H1 (cell line): ENCODE results near the gene YPEL2. TPM values are rescaled to one million over a fixed set of nuclear protein-coding genes. Genes with fewer than 3 reads are reported as not detected.

ENCODE experiments used
- CTCF ChIA-PET: fragments of 300-600 bp; sonication (Branson Sonifier 250); formaldehyde crosslinking; loops from one replicate; lab custom pipeline; 2021; ENCODE audit not compliant: partially characterized antibody; lab: Charles Lee
- POLR2A ChIA-PET: fragments of 300-600 bp; sonication (Branson Sonifier 250); formaldehyde crosslinking; loops from one replicate; lab custom pipeline; 2021; ENCODE audit warnings: inconsistent platforms; ENCODE audit not compliant: partially characterized antibody; lab: Charles Lee
- DNase-seq, 2 experiments: peaks; one replicate each; pipeline versions ENCODE4 v3.0.0 to v3.0.0-alpha.2; 2010 to 2022; ENCODE audit warnings: low spot score in 2 of 2, low read depth in 1 of 2, mixed read lengths in 1 of 2
- FAIRE-seq: peaks from 2 replicates; lab custom pipeline; 2011; peaks lifted over from hg19 to GRCh38; lab: Jason Lieb, UNC
- H2AFZ ChIP-seq: 2 replicates; pipeline ENCODE4 v1.8.1; 2012; ENCODE audit warnings: low read length, inconsistent platforms
- H2AK5ac ChIP-seq: 2 replicates; pipeline ENCODE4 v1.6.1; 2013; ENCODE audit warnings: low read depth, low read length
- H2BK120ac ChIP-seq: replicated peaks from 2 replicates; pipeline ENCODE3; 2013; ENCODE audit warnings: low read depth, low read length, inconsistent platforms
- H2BK12ac ChIP-seq: 2 replicates; pipeline ENCODE4 v1.6.1; 2013; ENCODE audit warnings: low read depth, low read length
- H2BK15ac ChIP-seq: 2 replicates; pipeline ENCODE4 v1.6.1; 2013; ENCODE audit warnings: low read length
- H2BK20ac ChIP-seq: 2 replicates; pipeline ENCODE4 v1.6.1; 2013; ENCODE audit warnings: low read length
- H2BK5ac ChIP-seq: 2 replicates; pipeline ENCODE4 v1.6.1; 2013; ENCODE audit warnings: low read depth, low read length
- H3K14ac ChIP-seq: 2 replicates; pipeline ENCODE4 v1.6.1; 2013; ENCODE audit warnings: inconsistent platforms; ENCODE audit not compliant: insufficient read length
- H3K18ac ChIP-seq: 2 replicates; pipeline ENCODE4 v1.6.1; 2013; ENCODE audit warnings: low read length; ENCODE audit errors: extremely low read depth
- H3K23ac ChIP-seq: 2 replicates; pipeline ENCODE4 v1.6.1; 2013; ENCODE audit warnings: inconsistent platforms; ENCODE audit not compliant: insufficient read length
- H3K23me2 ChIP-seq: 2 replicates; pipeline ENCODE4 v1.6.1; 2013; ENCODE audit warnings: low read depth, low read length
- H3K27ac ChIP-seq: 2 replicates; pipeline ENCODE4 v1.6.1; 2011; ENCODE audit warnings: low read depth, low read length, inconsistent platforms
- H3K27me3 ChIP-seq, 4 experiments: replicated peaks in 1 of 4; 1 replicate in 1 of 4; 2 replicates in 3 of 4; pipeline versions ENCODE4 v1.6.1 to v1.8.1; 2011 to 2013; ENCODE audit warnings: low read length in 3 of 4, mild to moderate bottlenecking in 3 of 4, inconsistent platforms in 2 of 4, mixed read lengths in 2 of 4, moderate library complexity in 1 of 4; ENCODE audit not compliant: control insufficient read depth in 3 of 4, insufficient read depth in 3 of 4; ENCODE audit errors: extremely low read depth in 1 of 4
- H3K36me3 ChIP-seq, 4 experiments: 2 replicates each; pipeline versions ENCODE4 v1.6.1 to v1.8.1; 2011 to 2013; ENCODE audit warnings: mild to moderate bottlenecking in 4 of 4, low read length in 3 of 4, moderate library complexity in 2 of 4, control low read depth in 1 of 4, inconsistent platforms in 1 of 4; ENCODE audit not compliant: insufficient read depth in 4 of 4, control insufficient read depth in 2 of 4
- H3K4ac ChIP-seq: replicated peaks from 2 replicates; pipeline ENCODE3; 2013; ENCODE audit warnings: low read length, low read depth, mixed read lengths, inconsistent platforms; ENCODE audit not compliant: insufficient read length
- H3K4me1 ChIP-seq, 4 experiments: replicated peaks in 1 of 4; 1 replicate in 1 of 4; 2 replicates in 3 of 4; pipeline versions ENCODE4 v1.6.1 to v1.8.1; 2011 to 2013; ENCODE audit warnings: low read length in 3 of 4, inconsistent platforms in 2 of 4, mixed read lengths in 1 of 4; ENCODE audit not compliant: insufficient read depth in 4 of 4, control insufficient read depth in 3 of 4
- H3K4me2 ChIP-seq, 2 experiments: 2 replicates each; pipeline versions ENCODE4 v1.6.1 to v1.8.1; 2011 to 2013; ENCODE audit warnings: low read depth in 2 of 2, low read length in 2 of 2, control low read depth in 1 of 2, inconsistent platforms in 1 of 2, mild to moderate bottlenecking in 1 of 2; ENCODE audit not compliant: insufficient read depth in 1 of 2
- H3K4me3 ChIP-seq, 4 experiments: fragments of 200-600, 300-600 bp in 1 of 4; sonication (generic), shearing (Covaris generic), sonication (Bioruptor Twin) in 1 of 4; 2 replicates each; pipeline versions ENCODE4 v1.5.1 to v1.8.1; 2011 to 2016; ENCODE audit warnings: low read length in 4 of 4, low read depth in 3 of 4, control low read depth in 2 of 4, inconsistent platforms in 2 of 4, mild to moderate bottlenecking in 2 of 4, mixed read lengths in 1 of 4, moderate library complexity in 1 of 4; ENCODE audit not compliant: insufficient read depth in 2 of 4; ENCODE audit errors: extremely low read depth in 1 of 4
- H3K56ac ChIP-seq: replicated peaks from 2 replicates; pipeline ENCODE3; 2013; ENCODE audit warnings: low read depth, mild to moderate bottlenecking, mixed read lengths, low read length, inconsistent platforms; ENCODE audit not compliant: insufficient read length
- H3K79me1 ChIP-seq: 2 replicates; pipeline ENCODE4 v1.6.1; 2013; ENCODE audit warnings: low read depth, low read length, control low read depth
- H3K79me2 ChIP-seq, 2 experiments: 2 replicates each; pipeline versions ENCODE4 v1.6.1 to v1.8.1; 2012 to 2013; ENCODE audit warnings: low read length in 2 of 2, mild to moderate bottlenecking in 2 of 2, inconsistent platforms in 1 of 2; ENCODE audit not compliant: insufficient read depth in 2 of 2, control insufficient read depth in 1 of 2
- H3K9ac ChIP-seq, 4 experiments: replicated peaks in 1 of 4; 1 replicate in 1 of 4; 2 replicates in 3 of 4; pipeline versions ENCODE4 v1.6.1 to v1.8.1; 2011 to 2013; ENCODE audit warnings: low read depth in 3 of 4, low read length in 3 of 4, control low read depth in 2 of 4, mild to moderate bottlenecking in 2 of 4, moderate library complexity in 2 of 4, inconsistent platforms in 1 of 4; ENCODE audit errors: extremely low read depth in 1 of 4
- H3K9me3 ChIP-seq, 2 experiments: 2 replicates each; pipeline versions ENCODE4 v1.6.1 to v1.8.1; 2012 to 2013; ENCODE audit warnings: mild to moderate bottlenecking in 2 of 2, moderate library complexity in 2 of 2, control low read depth in 1 of 2, inconsistent platforms in 1 of 2, low read depth in 1 of 2, low read length in 1 of 2, mixed read lengths in 1 of 2; ENCODE audit not compliant: insufficient read depth in 2 of 2
- H4K20me1 ChIP-seq, 2 experiments: replicated peaks in 1 of 2; 2 replicates each; pipeline versions ENCODE3 to v1.8.1; 2011 to 2013; ENCODE audit warnings: inconsistent platforms in 2 of 2, low read length in 2 of 2, mild to moderate bottlenecking in 1 of 2; ENCODE audit not compliant: insufficient read depth in 2 of 2, control insufficient read depth in 1 of 2
- H4K5ac ChIP-seq: 2 replicates; pipeline ENCODE4 v1.6.1; 2013; ENCODE audit warnings: low read length, low read depth, mixed read lengths, inconsistent platforms; ENCODE audit not compliant: insufficient read length
- H4K8ac ChIP-seq: 2 replicates; pipeline ENCODE4 v1.8.0; 2013; ENCODE audit warnings: mild to moderate bottlenecking, moderate library complexity, low read length, inconsistent platforms; ENCODE audit not compliant: insufficient read depth; ENCODE audit errors: extremely low read depth
- H4K91ac ChIP-seq: replicated peaks from 2 replicates; pipeline ENCODE3; 2013; ENCODE audit warnings: low read length, mixed read lengths, inconsistent platforms; ENCODE audit not compliant: insufficient read length
- BACH1 ChIP-seq: IDR thresholded peaks from 2 replicates; pipeline ENCODE4 v1.6.1; 2012; ENCODE audit warnings: low read length, improper control_type of control experiment
- CEBPB ChIP-seq: IDR thresholded peaks from 2 replicates; pipeline ENCODE4 v1.6.1; 2012; ENCODE audit warnings: low read depth, low read length
- CTBP2 ChIP-seq: IDR thresholded peaks from 2 replicates; pipeline ENCODE4 v1.7.0; 2011; ENCODE audit warnings: borderline replicate concordance, mild to moderate bottlenecking, moderate library complexity, mixed read lengths, low read length; ENCODE audit not compliant: insufficient read depth, insufficient read length
- JUN ChIP-seq: IDR thresholded peaks from 2 replicates; pipeline ENCODE4 v1.6.1; 2011; ENCODE audit warnings: low read depth, mild to moderate bottlenecking, improper control_type of control experiment, low read length
- NRF1 ChIP-seq: IDR thresholded peaks from 2 replicates; pipeline ENCODE4 v1.6.1; 2011; ENCODE audit warnings: mild to moderate bottlenecking, low read depth, low read length, improper control_type of control experiment
- PHF8 ChIP-seq: fragments of 200-600 bp; sonication (generic); conservative IDR thresholded peaks from 2 replicates; pipeline ENCODE4 v1.7.1; 2012; ENCODE audit warnings: low read depth, mild to moderate bottlenecking, inconsistent platforms, low read length, moderate library complexity
- RNF2 ChIP-seq: fragments of 200-900, 300-1000 bp; sonication (generic); IDR thresholded peaks from 2 replicates; pipeline ENCODE4 v1.7.1; 2016; ENCODE audit warnings: borderline replicate concordance, low read depth, mild to moderate bottlenecking, antibody characterized with exemption, low read length; ENCODE audit not compliant: poor library complexity, severe bottlenecking; ENCODE audit errors: missing control alignments
- SIN3A ChIP-seq, 2 experiments: IDR thresholded peaks in 1 of 2; conservative IDR thresholded peaks in 1 of 2; 2 replicates each; pipeline ENCODE4 v1.6.1; 2011 to 2012; ENCODE audit warnings: low read length in 2 of 2, improper control_type of control experiment in 1 of 2, low read depth in 1 of 2, mild to moderate bottlenecking in 1 of 2
- TBP ChIP-seq: IDR thresholded peaks from 2 replicates; pipeline ENCODE4 v1.6.1; 2011; ENCODE audit warnings: low read depth, low read length, improper control_type of control experiment
- USF2 ChIP-seq: IDR thresholded peaks from 2 replicates; pipeline ENCODE4 v1.6.1; 2011; ENCODE audit warnings: low read length, improper control_type of control experiment
- WGBS, 2 experiments: shearing (Covaris generic) in 1 of 2; methylation state at CpG; one replicate each; pipeline versions ENCODE4 v1.1.6 to v1.1.7; 2013 to 2015; ENCODE audit warnings: low lambda C conversion rate in 2 of 2, mixed read lengths in 2 of 2, inconsistent platforms in 1 of 2, low coverage in 1 of 2, missing lambda C conversion rate in 1 of 2; ENCODE audit not compliant: insufficient replicate concordance in 2 of 2, insufficient coverage in 1 of 2, insufficient read length in 1 of 2; ENCODE audit errors: extremely low coverage in 1 of 2, missing lambda C conversion rate in 1 of 2; 5-methylcytosine and 5-hydroxymethylcytosine counted together
- polyA plus RNA-seq, 7 experiments: library from polyadenylated mRNA; depleted of rRNA in 3 of 7; stranded (reverse) in 5 of 7; unstranded in 2 of 7; fragments of >200 nt in 5 of 7; fragments of 200-250 nt in 2 of 7; gene quantifications; 1 replicate in 5 of 7; 2 replicates in 1 of 7; 4 replicates in 1 of 7; pipeline versions ENCODE4 v1.2.1 to v1.2.3, GENCODE V29; 2011 to 2013; ENCODE audit warnings: missing spikeins in 2 of 7, mixed read lengths in 2 of 7
- total RNA-seq: library from RNA; stranded (reverse); fragmentation: NEBNext Ultra II Directional; extraction: Animal tissue kit (Norgen Biotek cat#: 25700); gene quantifications from 2 replicates; pipeline ENCODE4 v1.2.1, GENCODE V29; 2021

The YPEL2 gene
- total and polyA plus RNA-seq, 2 of the 8 experiments (the other 6 are each of a cell fraction or from before 2014, with no cell fraction given), result 1.6 to 3.5 TPM

- no peak overlapping the region for H3K9ac ChIP-seq
- H4K5ac ChIP-seq, result no peak overlapping the region
- TF ChIP-seq USF2, result no peak
- no peak for TF ChIP-seq SIN3A (conservative IDR thresholded peaks at IDR 0.05 in 1 of 2, IDR thresholded peaks at IDR 0.05 in 1 of 2; ENCODE audit: low read depth in 1 of 2, low read length in 2 of 2)
- TF ChIP-seq CTBP2, result no peak
- TF ChIP-seq CEBPB, result no peak
- TF ChIP-seq RNF2, result no peak
- TF ChIP-seq TBP, result no peak
- TF ChIP-seq JUN, result no peak
- no peak for TF ChIP-seq BACH1
- no peak for TF ChIP-seq PHF8
- no peak for TF ChIP-seq NRF1
- no peak overlapping the region for H2BK15ac ChIP-seq
- H3K36me3 ChIP-seq, result no peaks in the 10 kb centered on the region
- H4K20me1 ChIP-seq, result peaks cover 3 to 6% of the 10 kb centered on the region in 2 experiments
- H3K27me3 ChIP-seq, result peaks cover 1 to 22% (median 14%) of the 10 kb centered on the region in 4 experiments; a peak in 6 of 7 replicates
- H3K18ac ChIP-seq, result no peak overlapping the region
- H2AK5ac ChIP-seq, result no peak overlapping the region
- H2BK5ac ChIP-seq, result no peak overlapping the region
- DNase-seq (no peak), FAIRE-seq (no peak)
- ChIA-PET CTCF (interaction anchor here (0.6 to 10.4 kb wide), 7 partner anchors 11 to 136 kb away, joined by 3 to 104 read pairs (median 3); no protein-coding TSS in a partner anchor), POLR2A (interaction anchor here (0.7 kb wide), 1 partner anchor 372 kb away, joined by 3 read pairs; the partner anchor contains the start of genes PTRH2 and VMP1)
- no peak overlapping the region for H3K27ac ChIP-seq
- H3K79me1 ChIP-seq, result no peaks in the 10 kb centered on the region
- no peak overlapping the region for H3K4me2 ChIP-seq
- no peak overlapping the region for H2BK12ac ChIP-seq
- no peak overlapping the region for H2BK120ac ChIP-seq
- H4K8ac ChIP-seq, result no peak overlapping the region
- H3K4me1 ChIP-seq, result peaks cover 1 to 8% (median 4%) of the 10 kb centered on the region in 4 experiments; a peak in 5 of 7 replicates
- H3K56ac ChIP-seq, result no peak overlapping the region
- no peak overlapping the region for H3K23ac ChIP-seq
- no peak overlapping the region for H3K14ac ChIP-seq
- no peak overlapping the region for H2AFZ ChIP-seq
- H3K79me2 ChIP-seq, result no peaks in the 10 kb centered on the region; a peak in 1 of 4 replicates
- WGBS, 2 experiments, result 90% methylated on average over 10 of the region's 10 CpGs; no CpG with 5 or more reads in 1 of the 2 experiments
- no peaks in the 10 kb centered on the region for H3K9me3 ChIP-seq
- H2BK20ac ChIP-seq, result no peak overlapping the region
- H3K4me3 ChIP-seq, result no peak overlapping the region
- no peak overlapping the region for H4K91ac ChIP-seq
- no peak overlapping the region for H3K4ac ChIP-seq
- H3K23me2 ChIP-seq, result peaks cover 9% of the 10 kb centered on the region
Measured at GRCh38 chr17:59335685-59336084, 4.2 kb downstream of the YPEL2 start.
